ENCODE measurements around the gene FYCO1. TPM values are rescaled to one million over a fixed set of nuclear protein-coding genes. Genes with fewer than 3 reads are reported as not detected.

The FYCO1 gene
- total RNA-seq, 1 experiment from 2014 or later: 10.9 TPM

- H3K9me3 Mint-ChIP-seq (ENCODE audit: unreplicated experiment): peaks cover under 1% of the 10 kb centered on the region
- BruUV-seq (replicated peaks): no TSS peak
Measured at GRCh38 chr3:46019707-46020106, 24.1 kb upstream of the FYCO1 start.

DNA sequence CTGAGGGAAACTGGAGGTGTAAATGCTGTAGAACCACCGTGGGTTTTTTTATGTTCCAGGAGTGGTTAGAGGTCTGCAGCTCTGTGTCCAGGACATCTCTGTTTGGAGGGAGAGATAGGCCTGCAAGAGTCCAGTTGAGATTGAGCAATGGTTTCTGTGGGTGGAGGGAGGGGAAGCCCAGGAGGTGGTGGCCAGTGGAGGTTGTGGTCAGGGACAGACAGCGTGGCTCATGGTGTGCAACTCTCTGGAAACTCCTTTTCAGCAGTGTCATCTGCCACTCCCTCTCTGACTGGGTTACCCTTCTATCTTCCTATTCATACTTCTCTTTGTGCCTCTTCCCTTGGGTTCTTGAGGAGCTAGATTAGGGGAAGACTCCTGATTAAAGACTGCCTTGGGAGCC is 22.1 kb upstream of the FYCO1 start:
- H3K36me3 Mint-ChIP-seq (ENCODE audit: insufficient read depth, unreplicated experiment): no peaks in the 10 kb centered on the region
- Histone ChIP-seq H3K36me3 (ENCODE audit: control insufficient read depth, insufficient read depth, low read length) (no peaks in the 10 kb centered on the region), H3K27me3 (replicated peaks; ENCODE audit: control insufficient read depth, insufficient read depth, low read length) (no peaks in the 10 kb centered on the region), H3K4me3 (ENCODE audit: low read depth, low read length) (no peak overlapping the region), H3K4me1 (no peaks in the 10 kb centered on the region), H3K9me3 (no peaks in the 10 kb centered on the region)
- POLR2A ChIA-PET: interaction anchor here (0.6 kb wide), 1 partner anchor 949 kb away, joined by 3 read pairs; no protein-coding TSS in a partner anchor
- no peak for DNase-seq
- H3K9me3 Mint-ChIP-seq (ENCODE audit: unreplicated experiment): no peaks in the 10 kb centered on the region
- TF ChIP-seq CTCF (IDR thresholded peaks at IDR 0.05; ENCODE audit: insufficient read depth in 1 of 2, low read depth in 1 of 2, low read length in 1 of 2, severe bottlenecking in 1 of 2, unreplicated experiment in 1 of 2): no peak
- H3K27me3 Mint-ChIP-seq (ENCODE audit: insufficient read depth, unreplicated experiment): no peaks in the 10 kb centered on the region
- no peaks in the 10 kb centered on the region for H3K4me1 Mint-ChIP-seq (ENCODE audit: low read depth, unreplicated experiment)
- no peak overlapping the region for H3K27ac Mint-ChIP-seq (ENCODE audit: unreplicated experiment)
- no peak overlapping the region for H3K4me3 Mint-ChIP-seq (ENCODE audit: unreplicated experiment)
- CTCF ChIA-PET: no interaction called here
- BruUV-seq (replicated peaks): no TSS peak
- intact Hi-C loops (cut with micrococcal nuclease; ENCODE audit: unreplicated experiment): no loop called here

More at GRCh38 chr3:46019707-46020106, 24.1 kb upstream of the FYCO1 start:
- Histone ChIP-seq H3K27me3 (replicated peaks; ENCODE audit: control insufficient read depth, insufficient read depth, low read length) (no peaks in the 10 kb centered on the region), H3K4me1 (no peaks in the 10 kb centered on the region), H3K36me3 (ENCODE audit: control insufficient read depth, insufficient read depth, low read length) (no peaks in the 10 kb centered on the region), H3K4me3 (ENCODE audit: low read depth, low read length) (no peak overlapping the region), H3K9me3 (no peaks in the 10 kb centered on the region)
- POLR2A ChIA-PET: no interaction called here
- DNase-seq: no peak
- Mint-ChIP-seq H3K36me3 (ENCODE audit: insufficient read depth, unreplicated experiment) (no peaks in the 10 kb centered on the region), H3K4me3 (ENCODE audit: unreplicated experiment) (no peak overlapping the region), H3K4me1 (ENCODE audit: low read depth, unreplicated experiment) (no peaks in the 10 kb centered on the region), H3K27me3 (ENCODE audit: insufficient read depth, unreplicated experiment) (peaks cover 2% of the 10 kb centered on the region), H3K27ac (ENCODE audit: unreplicated experiment) (no peak overlapping the region)
- TF ChIP-seq CTCF (IDR thresholded peaks at IDR 0.05; ENCODE audit: insufficient read depth in 1 of 2, low read depth in 1 of 2, low read length in 1 of 2, severe bottlenecking in 1 of 2, unreplicated experiment in 1 of 2): no peak
- intact Hi-C loops (cut with micrococcal nuclease; ENCODE audit: unreplicated experiment): no loop called here
- CTCF ChIA-PET: no interaction called here

DNA sequence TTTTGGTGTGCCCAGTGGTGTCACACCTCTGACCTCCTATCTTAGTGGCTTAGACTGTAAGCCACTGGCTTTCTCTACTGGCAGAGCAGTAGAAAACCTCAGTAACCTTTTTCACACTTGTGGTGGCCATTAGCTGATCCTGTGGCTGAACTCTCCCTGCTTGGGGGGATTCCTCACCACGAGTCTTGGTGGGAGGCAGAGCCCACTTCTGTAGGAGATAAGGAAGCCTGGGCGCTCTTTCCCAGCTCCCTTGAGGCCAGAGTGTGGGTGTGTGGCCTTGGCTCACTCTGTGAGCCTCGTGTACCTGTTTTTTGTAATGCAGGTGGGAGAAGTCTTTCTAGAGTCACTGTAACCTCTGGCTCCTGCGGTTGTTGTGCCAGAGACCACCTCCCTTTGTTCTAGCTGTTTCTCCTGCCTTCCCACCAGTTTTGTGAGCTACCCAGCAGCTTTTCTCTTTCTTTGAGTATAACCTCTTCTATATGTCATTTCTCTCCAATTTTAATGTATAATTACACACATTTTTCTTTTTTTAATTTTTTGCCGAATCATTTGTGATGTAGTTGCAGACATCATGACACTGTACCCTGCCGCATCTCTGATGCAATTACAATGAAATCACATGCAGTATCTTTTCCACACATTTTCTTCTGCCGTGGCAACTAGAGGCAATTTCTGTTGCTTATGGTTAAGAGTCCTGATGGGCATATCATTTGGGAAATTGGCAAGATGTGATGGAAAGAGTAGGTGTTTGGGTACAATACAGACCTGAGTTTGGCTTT is 17.9 kb upstream of the FYCO1 start:
- H3K27ac Mint-ChIP-seq (ENCODE audit: unreplicated experiment): no peak overlapping the region
- POLR2A ChIA-PET: no interaction called here
- H3K9me3 Mint-ChIP-seq (ENCODE audit: unreplicated experiment): no peaks in the 10 kb centered on the region
- H3K9me3 ChIP-seq: no peaks in the 10 kb centered on the region
- H3K27me3 Mint-ChIP-seq (ENCODE audit: insufficient read depth, unreplicated experiment): no peaks in the 10 kb centered on the region
- no peak overlapping the region for H3K4me3 Mint-ChIP-seq (ENCODE audit: unreplicated experiment)
- H3K4me1 ChIP-seq: no peaks in the 10 kb centered on the region; the same call in 1 of the 2 replicates
- H3K4me1 Mint-ChIP-seq (ENCODE audit: low read depth, unreplicated experiment): peaks cover 5% of the 10 kb centered on the region
- no peak for TF ChIP-seq CTCF (IDR thresholded peaks at IDR 0.05; ENCODE audit: insufficient read depth in 1 of 2, low read depth in 1 of 2, low read length in 1 of 2, severe bottlenecking in 1 of 2, unreplicated experiment in 1 of 2)
- no peak overlapping the region for H3K4me3 ChIP-seq (ENCODE audit: low read depth, low read length)
- BruUV-seq (replicated peaks): no TSS peak
- H3K36me3 Mint-ChIP-seq (ENCODE audit: insufficient read depth, unreplicated experiment): no peaks in the 10 kb centered on the region
- DNase-seq: no peak
- no peaks in the 10 kb centered on the region for H3K27me3 ChIP-seq (replicated peaks; ENCODE audit: control insufficient read depth, insufficient read depth, low read length)
- H3K36me3 ChIP-seq (ENCODE audit: control insufficient read depth, insufficient read depth, low read length): no peaks in the 10 kb centered on the region
- CTCF ChIA-PET: no interaction called here
- intact Hi-C loops (cut with micrococcal nuclease; ENCODE audit: unreplicated experiment): no loop called here
